Ishikawa (cell line): ENCODE results near the gene CHURC1.

ENCODE experiments used
- CEBPB ChIP-seq: IDR thresholded peaks from 2 replicates; pipeline ENCODE4 v1.6.1; 2012
- EGR1 ChIP-seq: IDR thresholded peaks from 2 replicates; pipeline ENCODE4 v1.6.1; 2012
- EP300 ChIP-seq: IDR thresholded peaks from 2 replicates; pipeline ENCODE4 v1.6.1; 2012; ENCODE audit warnings: borderline replicate concordance
- REST ChIP-seq: IDR thresholded peaks from 2 replicates; pipeline ENCODE4 v1.6.1; 2012; ENCODE audit warnings: low read depth, mild to moderate bottlenecking
- TCF12 ChIP-seq: IDR thresholded peaks from 2 replicates; pipeline ENCODE4 v1.6.1; 2012; ENCODE audit warnings: low read depth

- TF ChIP-seq REST (no peak), CEBPB (no peak), EGR1 (no peak), EP300 (no peak), TCF12 (no peak)
Measured at GRCh38 chr14:64947710-64948611, 33.7 kb downstream of the CHURC1 start.
